KG1 (cell line): ENCODE measurements around the gene CADM4.
A peak's percentile ranks its signal among the peaks of the same experiment; 100 is the strongest.

ENCODE experiments used
- DNase-seq: peaks from one replicate; lab custom pipeline; 2025; lab: John Stamatoyannopoulos, UW

The CADM4 gene

DNA sequence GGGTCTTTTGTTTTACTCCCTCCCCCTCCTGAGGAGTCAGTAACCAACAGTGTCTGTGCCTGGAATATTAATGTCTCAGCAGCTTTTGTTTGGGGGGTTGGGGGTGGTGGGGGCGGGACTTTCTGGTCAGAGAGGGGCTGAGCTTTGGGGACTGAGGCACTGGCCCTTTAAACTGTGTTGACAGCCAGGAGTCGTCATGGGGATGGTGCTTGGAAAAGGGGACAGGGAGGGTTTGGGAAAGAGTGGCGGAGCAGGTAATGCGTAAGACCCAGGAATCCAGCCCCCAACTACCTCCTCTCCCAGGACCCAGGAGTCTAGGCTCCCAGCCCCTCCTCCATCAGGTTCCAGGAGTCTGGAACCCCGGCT, 5.2 kb downstream of the CADM4 start:
- DNase-seq = no peak

DNA sequence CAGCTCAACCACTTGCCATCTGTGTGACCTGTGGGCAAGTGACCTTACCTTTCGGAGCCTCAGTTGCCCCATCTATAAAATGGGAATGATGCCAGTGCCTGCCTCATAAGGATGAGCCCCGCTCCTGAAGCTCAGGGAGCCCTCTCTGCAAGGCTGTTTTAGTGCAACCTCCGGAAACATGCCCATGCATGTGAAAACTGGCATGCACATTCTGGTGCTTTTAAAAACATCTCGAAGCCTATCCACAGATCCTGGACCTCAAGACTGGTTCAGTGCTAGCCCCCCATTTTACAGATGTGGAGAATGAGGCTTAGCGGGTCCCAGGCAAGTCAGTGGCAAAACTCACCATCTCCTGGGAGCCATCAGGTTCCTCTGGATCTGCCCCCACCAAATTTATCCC, 5.6 kb downstream of the CADM4 start:
- no peak for DNase-seq

- no peak for DNase-seq
Measured at GRCh38 chr19:43633520-43633919, 6.1 kb downstream of the CADM4 start.

DNA sequence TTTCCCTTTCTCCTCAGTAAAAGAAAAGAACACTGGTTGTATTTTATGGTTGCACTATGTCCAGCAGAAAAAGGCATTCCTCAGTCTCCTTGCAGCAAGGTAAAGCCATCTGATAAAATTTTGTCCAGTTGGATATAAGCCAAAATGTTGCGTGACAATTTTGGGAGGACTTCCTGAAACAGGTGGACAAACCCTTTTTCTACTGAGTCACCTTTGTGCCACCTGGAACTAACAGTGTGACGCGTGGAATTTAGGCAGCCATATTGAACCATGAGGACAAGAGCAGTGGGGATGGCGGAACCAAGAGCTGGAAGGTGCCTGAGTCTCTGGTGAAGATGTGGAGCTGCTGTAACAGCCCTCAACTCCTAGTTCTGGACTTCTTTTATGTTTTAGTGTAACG, 8.2 kb downstream of the CADM4 start:
- DNase-seq = no peak

- DNase-seq = no peak
Measured at GRCh38 chr19:43628646-43629326, 10.9 kb downstream of the CADM4 start.

DNA sequence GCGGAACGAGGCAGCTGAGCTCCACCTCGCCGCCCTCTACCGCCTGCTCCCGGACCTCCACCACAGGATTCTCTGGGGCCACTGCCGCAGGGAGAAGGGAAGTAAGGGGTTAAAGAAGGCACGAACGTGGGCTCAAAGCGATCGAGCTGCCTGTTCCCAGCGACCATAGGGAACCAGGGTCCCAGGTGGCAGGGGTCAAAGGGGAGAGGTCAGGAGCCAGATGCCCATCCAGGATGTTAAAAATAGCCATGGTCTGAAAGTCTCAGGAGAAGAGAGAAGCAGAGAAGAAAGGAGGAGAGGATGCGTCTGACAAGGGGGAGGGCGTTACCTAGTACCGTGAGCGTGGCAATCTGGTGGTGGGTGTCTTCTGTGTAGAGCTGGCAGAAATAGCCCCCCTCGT, 12.8 kb downstream of the CADM4 start:
- no peak for DNase-seq

- DNase-seq = no peak
Measured at GRCh38 chr19:43625918-43626579, 13.6 kb downstream of the CADM4 start.

GRCh38 chr19:43624933-43625332, 14.7 kb downstream of the CADM4 start:
- DNase-seq = peak; percentile 41

DNA sequence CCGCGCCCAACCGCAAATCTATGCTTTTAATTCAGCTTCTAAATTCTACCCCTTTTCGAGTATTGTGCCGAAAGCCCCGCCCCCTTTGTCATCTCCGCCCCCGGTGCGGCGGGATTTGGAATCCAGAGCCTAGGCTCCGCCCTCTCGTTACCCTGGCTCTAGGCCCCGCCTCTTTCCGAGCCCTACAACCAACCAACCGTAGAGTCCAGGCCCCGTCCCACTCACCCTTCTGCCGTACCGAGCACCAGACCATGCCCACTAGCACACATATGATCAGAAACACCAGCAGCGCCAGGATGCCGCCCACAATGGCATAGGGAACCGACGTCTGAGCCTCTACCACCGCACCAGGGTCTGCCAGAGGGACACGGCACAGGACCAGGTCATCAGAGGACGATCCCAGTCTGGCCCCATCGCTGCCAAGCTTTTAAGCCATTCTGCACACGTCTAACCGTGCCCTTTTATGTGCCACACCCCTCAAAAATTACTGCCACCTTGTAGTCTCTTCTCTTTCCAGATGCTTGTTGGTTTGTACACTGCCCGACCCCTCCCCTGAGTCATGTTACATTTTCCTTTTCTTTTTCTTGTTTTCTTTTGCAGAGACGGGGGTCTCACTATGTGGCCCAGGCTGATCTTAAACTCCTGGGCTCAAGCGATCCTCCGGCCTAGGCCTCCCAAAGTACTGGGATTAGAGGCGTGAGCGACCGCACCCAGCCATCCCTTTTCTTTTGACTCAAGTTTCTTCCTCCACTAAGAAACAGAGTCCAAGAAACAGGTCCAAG, 15.6 kb downstream of the CADM4 start:
- no peak for DNase-seq

DNA sequence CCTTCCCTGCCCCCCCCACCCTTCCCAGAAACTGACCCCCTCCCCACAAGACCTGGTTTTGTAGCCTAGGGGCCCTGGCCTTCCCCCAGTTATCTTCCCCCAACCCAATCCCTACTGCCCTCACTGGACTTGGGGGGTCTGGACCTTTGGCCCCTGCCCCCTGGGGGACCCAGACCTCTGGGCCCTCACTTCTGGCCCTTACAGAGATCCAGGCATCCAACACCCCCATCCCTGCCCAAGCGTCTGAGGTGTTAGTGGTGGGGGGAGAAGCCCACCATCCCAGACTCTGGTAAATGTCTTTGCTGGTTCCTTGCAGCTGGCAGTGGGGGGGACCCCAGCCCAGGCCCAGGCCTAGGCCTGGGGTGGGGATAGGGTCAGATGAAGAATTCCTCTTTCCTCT, 16.7 kb downstream of the CADM4 start:
- no peak for DNase-seq

GRCh38 chr19:43622070-43622469, 17.6 kb downstream of the CADM4 start:
- DNase-seq = no peak

- DNase-seq = no peak
Measured at GRCh38 chr19:43620061-43621001, 19.3 kb downstream of the CADM4 start.

GRCh38 chr19:43619262-43620060, 20.2 kb downstream of the CADM4 start, which contains the start of gene ZNF428:
Gene ZNF428, minus strand, starts transcription at chr19:43619629. Its CDS starts 5,325 bp downstream, at chr19:43614304.
- DNase-seq = peak; percentile 85

GRCh38 chr19:43618921-43619261, 20.8 kb downstream of the CADM4 start:
- DNase-seq = peak; percentile 85

DNA sequence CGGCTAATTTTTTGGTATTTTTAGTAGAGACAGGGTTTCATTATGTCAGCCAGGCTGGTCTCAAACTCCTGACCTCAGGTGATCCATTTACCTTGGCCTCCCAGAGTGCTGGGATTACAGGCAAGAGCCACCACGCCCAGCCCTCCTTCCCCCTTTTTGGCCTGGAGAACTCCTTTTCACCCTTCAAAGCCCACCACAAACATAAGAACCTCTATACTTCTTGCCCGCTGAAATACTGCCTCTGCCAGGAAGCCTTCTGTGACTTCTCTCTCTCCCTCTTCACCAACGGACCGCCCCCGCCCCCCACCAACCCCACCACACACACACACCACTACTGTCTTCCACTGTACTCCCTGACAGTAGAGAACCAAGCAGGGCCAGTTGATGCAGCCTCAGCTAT, 22.7 kb downstream of the CADM4 start:
- no peak for DNase-seq

- DNase-seq = no peak
Measured at GRCh38 chr19:43616306-43616705, 23.3 kb downstream of the CADM4 start.

DNA sequence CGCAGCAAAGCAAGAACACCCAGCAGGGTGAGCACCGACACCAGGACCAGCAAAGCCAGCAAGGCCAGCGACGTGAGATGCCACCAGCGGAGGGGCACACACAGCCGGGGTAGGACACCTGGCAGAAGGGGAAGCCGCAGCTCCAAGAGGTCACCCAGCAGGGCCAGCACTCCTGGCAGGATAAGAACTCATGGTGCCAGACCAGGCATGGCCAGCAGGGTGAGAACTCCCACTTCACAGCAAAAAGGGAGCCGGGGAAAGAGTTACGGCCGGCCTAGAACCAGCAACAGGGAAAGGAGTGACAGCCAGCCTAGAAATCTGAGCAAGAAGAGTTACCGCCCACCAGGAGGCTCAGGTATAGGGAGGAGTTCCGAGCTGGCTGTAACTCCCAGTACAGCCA, 27.3 kb downstream of the CADM4 start:
- no peak for DNase-seq

DNA sequence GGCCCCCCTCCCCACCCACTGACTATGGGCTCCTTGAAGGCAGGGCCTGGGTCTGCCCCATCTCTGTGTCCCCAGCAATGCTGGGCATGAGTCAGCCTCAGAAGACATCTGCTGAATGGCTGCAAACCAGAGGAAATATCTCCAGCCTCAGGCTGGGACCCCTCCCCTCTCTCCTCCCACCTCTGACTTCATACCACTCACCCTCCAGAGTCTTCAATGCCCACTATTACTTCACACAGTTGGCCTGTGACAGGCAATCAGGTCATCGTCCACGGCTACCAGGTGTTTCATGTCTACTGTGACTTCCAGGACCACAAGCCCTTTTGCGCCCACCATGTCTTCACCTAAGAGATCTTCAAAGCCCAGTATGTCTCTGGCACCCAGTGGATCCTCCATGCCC, 27.9 kb downstream of the CADM4 start, which contains the start of gene SRRM5:
SRRM5 (plus strand) TSS at position 301 of the 400 bp plus-strand sequence; CDS start at position 335, 34 bp downstream.
- DNase-seq = no peak

DNA sequence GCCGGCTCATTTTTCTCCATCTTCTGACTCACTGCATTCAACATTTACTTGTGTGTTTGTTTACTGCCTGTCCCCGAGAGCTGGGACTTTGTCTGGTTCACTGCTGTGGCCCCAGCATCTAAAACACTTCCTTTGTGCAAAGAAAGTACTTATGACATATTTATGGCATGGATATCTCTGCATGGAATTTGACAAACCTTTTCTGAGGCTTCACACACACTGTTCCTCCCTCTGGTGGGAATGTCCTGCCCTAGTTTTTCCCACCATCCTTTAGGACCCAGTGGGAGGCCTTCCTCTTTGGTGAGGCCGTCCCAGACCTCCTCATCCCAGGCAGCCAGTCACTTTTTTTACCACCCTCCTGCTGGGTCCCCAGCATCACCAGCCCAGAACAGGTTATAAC, 29.2 kb downstream of the CADM4 start:
- no peak for DNase-seq

- no peak for DNase-seq
Measured at GRCh38 chr19:43609872-43610271, 29.8 kb downstream of the CADM4 start.
